ENCODE data around the gene MGAT5B. TPM values are rescaled to one million over a fixed set of nuclear protein-coding genes. Genes with fewer than 3 reads are reported as not detected.

MGAT5B gene
- total RNA-seq, 1 donor from 2014 or later = 0.40 TPM

DNA sequence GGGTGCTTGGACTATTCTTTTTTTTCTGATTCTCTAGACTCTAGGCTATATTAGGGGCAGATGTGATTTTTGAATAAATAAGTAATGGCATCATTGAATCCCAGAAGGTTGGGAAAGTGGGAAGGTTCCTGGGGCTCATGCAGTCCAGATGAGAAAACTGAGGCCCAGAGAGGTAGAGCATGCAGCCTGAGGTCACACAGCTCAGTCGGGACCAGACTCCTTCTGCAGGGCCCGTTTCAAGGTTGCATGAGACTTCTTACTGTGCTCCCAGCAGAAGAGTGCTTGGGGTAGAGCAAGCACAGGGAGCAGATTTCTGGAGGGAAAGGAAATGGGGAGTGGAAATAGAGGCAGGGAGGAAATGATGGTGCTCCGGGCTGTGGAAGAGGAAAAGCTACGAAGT lies 59.8 kb downstream of the MGAT5B start:
- Mint-ChIP-seq H3K9me3 (ENCODE audit: unreplicated experiment) (no peaks in the 10 kb centered on the region), H3K36me3 (ENCODE audit: unreplicated experiment) (no peaks in the 10 kb centered on the region), H3K27ac (ENCODE audit: unreplicated experiment) (no peak overlapping the region), H3K4me1 (ENCODE audit: unreplicated experiment) (no peaks in the 10 kb centered on the region), H3K27me3 (ENCODE audit: unreplicated experiment) (peaks cover 9% of the 10 kb centered on the region), H3K4me3 (ENCODE audit: unreplicated experiment) (no peak overlapping the region)
- TF ChIP-seq, protein P1, sequence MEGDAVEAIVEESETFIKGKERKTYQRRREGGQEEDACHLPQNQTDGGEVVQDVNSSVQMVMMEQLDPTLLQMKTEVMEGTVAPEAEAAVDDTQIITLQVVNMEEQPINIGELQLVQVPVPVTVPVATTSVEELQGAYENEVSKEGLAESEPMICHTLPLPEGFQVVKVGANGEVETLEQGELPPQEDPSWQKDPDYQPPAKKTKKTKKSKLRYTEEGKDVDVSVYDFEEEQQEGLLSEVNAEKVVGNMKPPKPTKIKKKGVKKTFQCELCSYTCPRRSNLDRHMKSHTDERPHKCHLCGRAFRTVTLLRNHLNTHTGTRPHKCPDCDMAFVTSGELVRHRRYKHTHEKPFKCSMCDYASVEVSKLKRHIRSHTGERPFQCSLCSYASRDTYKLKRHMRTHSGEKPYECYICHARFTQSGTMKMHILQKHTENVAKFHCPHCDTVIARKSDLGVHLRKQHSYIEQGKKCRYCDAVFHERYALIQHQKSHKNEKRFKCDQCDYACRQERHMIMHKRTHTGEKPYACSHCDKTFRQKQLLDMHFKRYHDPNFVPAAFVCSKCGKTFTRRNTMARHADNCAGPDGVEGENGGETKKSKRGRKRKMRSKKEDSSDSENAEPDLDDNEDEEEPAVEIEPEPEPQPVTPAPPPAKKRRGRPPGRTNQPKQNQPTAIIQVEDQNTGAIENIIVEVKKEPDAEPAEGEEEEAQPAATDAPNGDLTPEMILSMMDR (IDR thresholded peaks at IDR 0.05) = no peak
- DNase-seq (ENCODE audit: extremely low spot score, unreplicated experiment) = no peak

DNA sequence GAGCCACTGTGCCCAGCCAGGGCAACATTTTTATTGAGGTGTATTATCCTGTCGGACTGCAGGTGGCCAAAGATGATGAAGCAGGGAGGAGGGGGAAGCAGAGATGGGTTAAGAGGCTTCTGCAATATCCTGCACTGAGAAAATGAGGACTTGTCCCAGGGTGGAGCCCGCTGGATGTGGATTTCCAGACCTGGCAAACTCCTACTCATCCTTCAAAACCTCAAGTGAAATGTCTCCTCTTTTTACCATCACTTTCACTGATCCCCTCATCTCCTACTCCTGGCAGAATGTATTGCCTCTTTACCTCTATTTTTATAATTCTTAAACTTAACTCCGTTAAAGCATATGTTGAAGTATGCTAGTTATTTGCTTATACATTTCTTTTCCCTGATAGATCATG lies 60.9 kb downstream of the MGAT5B start:
- H3K4me1 Mint-ChIP-seq (ENCODE audit: unreplicated experiment) = no peaks in the 10 kb centered on the region
- peaks cover 3% of the 10 kb centered on the region for H3K27me3 Mint-ChIP-seq (ENCODE audit: unreplicated experiment)
- DNase-seq (ENCODE audit: extremely low spot score, unreplicated experiment) = no peak
- no peak overlapping the region for H3K27ac Mint-ChIP-seq (ENCODE audit: unreplicated experiment)
- TF ChIP-seq, protein P1 (IDR thresholded peaks at IDR 0.05) = no peak
- no peaks in the 10 kb centered on the region for H3K9me3 Mint-ChIP-seq (ENCODE audit: unreplicated experiment)
- no peaks in the 10 kb centered on the region for H3K36me3 Mint-ChIP-seq (ENCODE audit: unreplicated experiment)
- no peak overlapping the region for H3K4me3 Mint-ChIP-seq (ENCODE audit: unreplicated experiment)

DNA sequence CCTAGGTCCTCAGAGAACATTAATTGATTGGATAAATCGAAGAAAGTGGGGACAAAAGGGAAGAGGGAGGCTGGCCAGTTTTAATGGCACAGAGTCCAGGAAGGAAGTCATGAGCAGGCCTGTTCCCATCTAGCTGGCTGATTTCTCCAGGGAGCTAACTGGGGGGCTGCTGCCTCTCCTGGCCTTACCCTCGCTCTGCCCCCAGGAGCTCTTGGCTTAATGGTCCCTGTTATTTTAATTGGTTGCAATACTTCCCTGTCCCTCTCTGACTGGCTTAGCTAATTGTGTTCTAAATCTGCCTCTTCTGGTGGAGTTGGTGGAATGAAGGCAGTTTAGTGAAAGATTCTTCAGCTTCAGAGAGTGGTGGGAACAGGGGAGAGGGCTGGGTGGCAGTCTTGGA lies 61.4 kb downstream of the MGAT5B start:
- Mint-ChIP-seq H3K36me3 (ENCODE audit: unreplicated experiment) (no peaks in the 10 kb centered on the region), H3K4me1 (ENCODE audit: unreplicated experiment) (peaks cover 4% of the 10 kb centered on the region), H3K27ac (ENCODE audit: unreplicated experiment) (no peak overlapping the region), H3K27me3 (ENCODE audit: unreplicated experiment) (peaks cover 7% of the 10 kb centered on the region), H3K4me3 (ENCODE audit: unreplicated experiment) (no peak overlapping the region), H3K9me3 (ENCODE audit: unreplicated experiment) (no peaks in the 10 kb centered on the region)
- DNase-seq (ENCODE audit: extremely low spot score, unreplicated experiment) = no peak
- TF ChIP-seq, protein P1 (IDR thresholded peaks at IDR 0.05) = no peak

DNA sequence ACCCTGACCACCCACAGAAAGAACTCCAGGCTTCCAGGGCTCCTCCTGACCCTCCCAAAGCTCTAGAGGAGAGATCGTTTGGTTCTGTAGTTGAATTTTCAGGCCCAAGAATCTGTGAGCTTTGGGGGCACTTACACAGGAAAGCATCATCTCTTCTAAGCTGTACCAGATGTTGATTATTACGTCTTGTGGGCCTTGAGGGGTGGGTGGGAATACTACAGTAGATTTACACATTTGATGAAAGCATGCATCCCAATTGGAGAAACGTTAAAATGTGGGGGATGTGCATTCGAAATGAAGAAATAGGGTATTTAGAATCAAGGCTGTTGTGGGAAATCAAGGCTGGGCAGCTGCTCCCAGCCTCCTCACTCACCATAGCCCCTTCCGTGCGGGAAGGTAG lies 61.9 kb downstream of the MGAT5B start:
- TF ChIP-seq, protein P1 (IDR thresholded peaks at IDR 0.05) = no peak
- no peak overlapping the region for H3K27ac Mint-ChIP-seq (ENCODE audit: unreplicated experiment)
- H3K4me3 Mint-ChIP-seq (ENCODE audit: unreplicated experiment) = no peak overlapping the region
- no peaks in the 10 kb centered on the region for H3K36me3 Mint-ChIP-seq (ENCODE audit: unreplicated experiment)
- peaks cover 9% of the 10 kb centered on the region for H3K27me3 Mint-ChIP-seq (ENCODE audit: unreplicated experiment)
- no peak for DNase-seq (ENCODE audit: extremely low spot score, unreplicated experiment)
- H3K9me3 Mint-ChIP-seq (ENCODE audit: unreplicated experiment) = no peaks in the 10 kb centered on the region
- peaks cover 9% of the 10 kb centered on the region for H3K4me1 Mint-ChIP-seq (ENCODE audit: unreplicated experiment)

DNA sequence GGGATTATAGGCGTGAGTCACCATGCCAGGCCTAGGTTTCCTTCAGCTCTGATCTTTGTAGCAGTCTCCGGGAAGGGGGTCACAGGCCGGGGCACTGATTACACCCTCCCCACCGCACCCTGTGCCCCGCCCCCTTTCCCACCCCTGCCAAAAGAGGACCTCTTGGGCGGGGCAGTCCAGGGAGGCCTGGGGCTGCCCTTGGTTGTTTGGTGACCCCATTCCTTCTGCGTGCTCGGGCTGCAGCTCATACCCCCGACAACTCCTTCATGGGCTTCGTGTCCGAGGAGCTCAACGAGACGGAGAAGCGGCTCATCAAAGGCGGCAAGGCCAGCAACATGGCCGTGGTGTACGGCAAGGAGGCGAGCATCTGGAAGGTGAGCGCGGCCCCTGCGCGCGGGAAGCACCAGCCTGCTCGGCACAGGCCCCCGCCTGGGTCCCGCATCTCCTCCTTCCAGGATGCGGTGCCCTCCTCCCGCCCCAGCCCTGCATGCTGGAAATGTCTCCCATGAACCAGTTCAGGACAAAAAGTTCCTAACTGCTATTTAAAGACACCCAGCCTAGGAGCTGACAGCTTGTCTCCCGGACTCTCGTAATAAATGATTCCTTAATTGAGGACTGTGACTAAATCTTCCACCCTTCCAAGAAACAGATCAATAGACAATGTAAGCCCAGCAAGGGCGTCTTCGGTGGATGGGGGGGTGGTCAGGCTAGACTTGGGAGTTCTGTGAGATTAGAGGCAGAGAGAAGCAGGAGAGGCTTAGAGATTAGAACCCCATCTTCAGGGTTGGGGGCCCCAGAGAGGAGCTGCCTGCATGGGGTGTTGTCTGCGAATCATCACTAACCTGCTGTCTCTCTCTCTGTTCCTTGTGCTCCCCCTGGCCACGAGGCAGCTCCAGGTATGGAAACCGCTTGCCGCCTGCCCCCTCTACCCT lies 64.5 kb downstream of the MGAT5B start:
- Mint-ChIP-seq H3K27me3 (ENCODE audit: unreplicated experiment) (peaks cover 11% of the 10 kb centered on the region), H3K36me3 (ENCODE audit: unreplicated experiment) (no peaks in the 10 kb centered on the region), H3K4me3 (ENCODE audit: unreplicated experiment) (no peak overlapping the region), H3K27ac (ENCODE audit: unreplicated experiment) (no peak overlapping the region), H3K9me3 (ENCODE audit: unreplicated experiment) (no peaks in the 10 kb centered on the region), H3K4me1 (ENCODE audit: unreplicated experiment) (peaks cover 13% of the 10 kb centered on the region)
- TF ChIP-seq, protein P1 (IDR thresholded peaks at IDR 0.05) = no peak
- DNase-seq (ENCODE audit: extremely low spot score, unreplicated experiment) = no peak

Data from osteocyte (in vitro differentiated cells).